Measurements from ENCODE around the gene METTL15. TPM values are rescaled to one million over a fixed set of nuclear protein-coding genes. Genes with fewer than 3 reads are reported as not detected.

The METTL15 gene
- total and polyA plus RNA-seq, 2 experiments from 2014 or later: 9.0 to 19.8 TPM

DNA sequence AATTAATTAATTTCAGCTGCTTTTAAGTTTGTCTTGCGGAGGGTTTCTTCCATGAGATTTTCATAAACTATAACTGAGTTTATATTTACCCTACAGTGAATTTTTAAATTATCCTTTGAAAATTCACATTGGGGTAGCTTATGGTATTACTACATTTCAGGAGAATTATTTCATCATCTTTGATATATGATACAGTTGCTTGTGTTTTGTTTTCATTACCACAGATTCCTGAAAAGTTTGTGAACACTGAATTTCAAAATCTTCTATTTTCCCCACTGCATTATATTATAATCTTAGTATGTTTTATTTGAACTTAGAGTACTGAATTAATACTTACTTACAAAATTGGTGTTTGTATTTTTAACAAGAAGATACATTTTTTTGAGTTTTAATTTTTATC is 24.4 kb downstream of the METTL15 start:
- H3K36me3 Mint-ChIP-seq (ENCODE audit: low read depth): peaks cover 47% of the 10 kb centered on the region
- H3K4me3 Mint-ChIP-seq: no peak overlapping the region
- peaks cover 39% of the 10 kb centered on the region for H3K9me3 Mint-ChIP-seq
- ATAC-seq (no peak), DNase-seq (ENCODE audit: low spot score) (no peak)
- H4K20me1 ChIP-seq (replicated peaks; ENCODE audit: insufficient read depth): no peaks in the 10 kb centered on the region
- H3F3A ChIP-seq (replicated peaks; ENCODE audit: low read depth): no peaks in the 10 kb centered on the region
- H3K27ac ChIP-seq (ENCODE audit: low read depth): no peak overlapping the region
- H2AFZ ChIP-seq: no peak overlapping the region
- no peak overlapping the region for H3K4me2 ChIP-seq
- H3K4me1 Mint-ChIP-seq: peaks cover 24% of the 10 kb centered on the region
- peaks cover 21% of the 10 kb centered on the region; the same call in 1 of the 2 replicates for H3K36me3 ChIP-seq (ENCODE audit: insufficient read depth)
- peaks cover 27% of the 10 kb centered on the region for H3K4me1 ChIP-seq (ENCODE audit: insufficient read depth)
- no peaks in the 10 kb centered on the region for H3K27me3 ChIP-seq (ENCODE audit: insufficient read depth)
- no peaks in the 10 kb centered on the region; the same call in 1 of the 2 replicates for H3K9me2 ChIP-seq (ENCODE audit: insufficient read depth)
- H3K79me2 ChIP-seq (replicated peaks; ENCODE audit: insufficient read depth): no peaks in the 10 kb centered on the region
- H3K27me3 Mint-ChIP-seq (ENCODE audit: insufficient read depth, low read depth, poor library complexity): peaks cover 2% of the 10 kb centered on the region
- TF ChIP-seq, protein P1, sequence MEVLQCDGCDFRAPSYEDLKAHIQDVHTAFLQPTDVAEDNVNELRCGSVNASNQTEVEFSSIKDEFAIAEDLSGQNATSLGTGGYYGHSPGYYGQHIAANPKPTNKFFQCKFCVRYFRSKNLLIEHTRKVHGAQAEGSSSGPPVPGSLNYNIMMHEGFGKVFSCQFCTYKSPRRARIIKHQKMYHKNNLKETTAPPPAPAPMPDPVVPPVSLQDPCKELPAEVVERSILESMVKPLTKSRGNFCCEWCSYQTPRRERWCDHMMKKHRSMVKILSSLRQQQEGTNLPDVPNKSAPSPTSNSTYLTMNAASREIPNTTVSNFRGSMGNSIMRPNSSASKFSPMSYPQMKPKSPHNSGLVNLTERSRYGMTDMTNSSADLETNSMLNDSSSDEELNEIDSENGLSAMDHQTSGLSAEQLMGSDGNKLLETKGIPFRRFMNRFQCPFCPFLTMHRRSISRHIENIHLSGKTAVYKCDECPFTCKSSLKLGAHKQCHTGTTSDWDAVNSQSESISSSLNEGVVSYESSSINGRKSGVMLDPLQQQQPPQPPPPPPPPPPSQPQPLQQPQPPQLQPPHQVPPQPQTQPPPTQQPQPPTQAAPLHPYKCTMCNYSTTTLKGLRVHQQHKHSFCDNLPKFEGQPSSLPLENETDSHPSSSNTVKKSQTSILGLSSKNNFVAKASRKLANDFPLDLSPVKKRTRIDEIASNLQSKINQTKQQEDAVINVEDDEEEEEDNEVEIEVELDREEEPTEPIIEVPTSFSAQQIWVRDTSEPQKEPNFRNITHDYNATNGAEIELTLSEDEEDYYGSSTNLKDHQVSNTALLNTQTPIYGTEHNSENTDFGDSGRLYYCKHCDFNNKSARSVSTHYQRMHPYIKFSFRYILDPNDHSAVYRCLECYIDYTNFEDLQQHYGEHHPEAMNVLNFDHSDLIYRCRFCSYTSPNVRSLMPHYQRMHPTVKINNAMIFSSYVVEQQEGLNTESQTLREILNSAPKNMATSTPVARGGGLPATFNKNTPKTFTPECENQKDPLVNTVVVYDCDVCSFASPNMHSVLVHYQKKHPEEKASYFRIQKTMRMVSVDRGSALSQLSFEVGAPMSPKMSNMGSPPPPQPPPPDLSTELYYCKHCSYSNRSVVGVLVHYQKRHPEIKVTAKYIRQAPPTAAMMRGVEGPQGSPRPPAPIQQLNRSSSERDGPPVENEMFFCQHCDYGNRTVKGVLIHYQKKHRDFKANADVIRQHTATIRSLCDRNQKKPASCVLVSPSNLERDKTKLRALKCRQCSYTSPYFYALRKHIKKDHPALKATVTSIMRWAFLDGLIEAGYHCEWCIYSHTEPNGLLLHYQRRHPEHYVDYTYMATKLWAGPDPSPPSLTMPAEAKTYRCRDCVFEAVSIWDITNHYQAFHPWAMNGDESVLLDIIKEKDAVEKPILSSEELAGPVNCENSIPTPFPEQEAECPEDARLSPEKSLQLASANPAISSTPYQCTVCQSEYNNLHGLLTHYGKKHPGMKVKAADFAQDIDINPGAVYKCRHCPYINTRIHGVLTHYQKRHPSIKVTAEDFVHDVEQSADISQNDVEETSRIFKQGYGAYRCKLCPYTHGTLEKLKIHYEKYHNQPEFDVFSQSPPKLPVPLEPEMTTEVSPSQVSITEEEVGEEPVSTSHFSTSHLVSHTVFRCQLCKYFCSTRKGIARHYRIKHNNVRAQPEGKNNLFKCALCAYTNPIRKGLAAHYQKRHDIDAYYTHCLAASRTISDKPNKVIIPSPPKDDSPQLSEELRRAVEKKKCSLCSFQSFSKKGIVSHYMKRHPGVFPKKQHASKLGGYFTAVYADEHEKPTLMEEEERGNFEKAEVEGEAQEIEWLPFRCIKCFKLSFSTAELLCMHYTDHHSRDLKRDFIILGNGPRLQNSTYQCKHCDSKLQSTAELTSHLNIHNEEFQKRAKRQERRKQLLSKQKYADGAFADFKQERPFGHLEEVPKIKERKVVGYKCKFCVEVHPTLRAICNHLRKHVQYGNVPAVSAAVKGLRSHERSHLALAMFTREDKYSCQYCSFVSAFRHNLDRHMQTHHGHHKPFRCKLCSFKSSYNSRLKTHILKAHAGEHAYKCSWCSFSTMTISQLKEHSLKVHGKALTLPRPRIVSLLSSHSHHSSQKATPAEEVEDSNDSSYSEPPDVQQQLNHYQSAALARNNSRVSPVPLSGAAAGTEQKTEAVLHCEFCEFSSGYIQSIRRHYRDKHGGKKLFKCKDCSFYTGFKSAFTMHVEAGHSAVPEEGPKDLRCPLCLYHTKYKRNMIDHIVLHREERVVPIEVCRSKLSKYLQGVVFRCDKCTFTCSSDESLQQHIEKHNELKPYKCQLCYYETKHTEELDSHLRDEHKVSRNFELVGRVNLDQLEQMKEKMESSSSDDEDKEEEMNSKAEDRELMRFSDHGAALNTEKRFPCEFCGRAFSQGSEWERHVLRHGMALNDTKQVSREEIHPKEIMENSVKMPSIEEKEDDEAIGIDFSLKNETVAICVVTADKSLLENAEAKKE (CRISPR knock-in tag; IDR thresholded peaks at IDR 0.05): no peak
- TF ChIP-seq EZH2 (IDR thresholded peaks at IDR 0.05; ENCODE audit: low read depth, unreplicated experiment) (no peak), JUNB (IDR thresholded peaks at IDR 0.05; ENCODE audit: unreplicated experiment) (no peak), POLR2AphosphoS5 (IDR thresholded peaks at IDR 0.05; ENCODE audit: low read depth) (no peak), NANOG (IDR thresholded peaks at IDR 0.05; ENCODE audit: borderline replicate concordance) (no peak), EZH2phosphoT487 (IDR thresholded peaks at IDR 0.05; ENCODE audit: unreplicated experiment) (no peak), ZNF331 (CRISPR knock-in tag; IDR thresholded peaks at IDR 0.05; ENCODE audit: low read depth) (no peak), ZNF114 (CRISPR knock-in tag; IDR thresholded peaks at IDR 0.05) (no peak), STAT1 (IDR thresholded peaks at IDR 0.05; ENCODE audit: unreplicated experiment) (no peak), CREB1 (CRISPR knock-in tag; IDR thresholded peaks at IDR 0.05; ENCODE audit: low read depth) (no peak)
- TF ChIP-seq, protein P2, sequence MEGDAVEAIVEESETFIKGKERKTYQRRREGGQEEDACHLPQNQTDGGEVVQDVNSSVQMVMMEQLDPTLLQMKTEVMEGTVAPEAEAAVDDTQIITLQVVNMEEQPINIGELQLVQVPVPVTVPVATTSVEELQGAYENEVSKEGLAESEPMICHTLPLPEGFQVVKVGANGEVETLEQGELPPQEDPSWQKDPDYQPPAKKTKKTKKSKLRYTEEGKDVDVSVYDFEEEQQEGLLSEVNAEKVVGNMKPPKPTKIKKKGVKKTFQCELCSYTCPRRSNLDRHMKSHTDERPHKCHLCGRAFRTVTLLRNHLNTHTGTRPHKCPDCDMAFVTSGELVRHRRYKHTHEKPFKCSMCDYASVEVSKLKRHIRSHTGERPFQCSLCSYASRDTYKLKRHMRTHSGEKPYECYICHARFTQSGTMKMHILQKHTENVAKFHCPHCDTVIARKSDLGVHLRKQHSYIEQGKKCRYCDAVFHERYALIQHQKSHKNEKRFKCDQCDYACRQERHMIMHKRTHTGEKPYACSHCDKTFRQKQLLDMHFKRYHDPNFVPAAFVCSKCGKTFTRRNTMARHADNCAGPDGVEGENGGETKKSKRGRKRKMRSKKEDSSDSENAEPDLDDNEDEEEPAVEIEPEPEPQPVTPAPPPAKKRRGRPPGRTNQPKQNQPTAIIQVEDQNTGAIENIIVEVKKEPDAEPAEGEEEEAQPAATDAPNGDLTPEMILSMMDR (conservative IDR thresholded peaks at IDR 0.05; ENCODE audit: low read depth in 2 of 2): no peak
- TF ChIP-seq, protein P3, sequence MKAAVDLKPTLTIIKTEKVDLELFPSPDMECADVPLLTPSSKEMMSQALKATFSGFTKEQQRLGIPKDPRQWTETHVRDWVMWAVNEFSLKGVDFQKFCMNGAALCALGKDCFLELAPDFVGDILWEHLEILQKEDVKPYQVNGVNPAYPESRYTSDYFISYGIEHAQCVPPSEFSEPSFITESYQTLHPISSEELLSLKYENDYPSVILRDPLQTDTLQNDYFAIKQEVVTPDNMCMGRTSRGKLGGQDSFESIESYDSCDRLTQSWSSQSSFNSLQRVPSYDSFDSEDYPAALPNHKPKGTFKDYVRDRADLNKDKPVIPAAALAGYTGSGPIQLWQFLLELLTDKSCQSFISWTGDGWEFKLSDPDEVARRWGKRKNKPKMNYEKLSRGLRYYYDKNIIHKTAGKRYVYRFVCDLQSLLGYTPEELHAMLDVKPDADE (IDR thresholded peaks at IDR 0.05): no peak
- TF ChIP-seq, protein P4, sequence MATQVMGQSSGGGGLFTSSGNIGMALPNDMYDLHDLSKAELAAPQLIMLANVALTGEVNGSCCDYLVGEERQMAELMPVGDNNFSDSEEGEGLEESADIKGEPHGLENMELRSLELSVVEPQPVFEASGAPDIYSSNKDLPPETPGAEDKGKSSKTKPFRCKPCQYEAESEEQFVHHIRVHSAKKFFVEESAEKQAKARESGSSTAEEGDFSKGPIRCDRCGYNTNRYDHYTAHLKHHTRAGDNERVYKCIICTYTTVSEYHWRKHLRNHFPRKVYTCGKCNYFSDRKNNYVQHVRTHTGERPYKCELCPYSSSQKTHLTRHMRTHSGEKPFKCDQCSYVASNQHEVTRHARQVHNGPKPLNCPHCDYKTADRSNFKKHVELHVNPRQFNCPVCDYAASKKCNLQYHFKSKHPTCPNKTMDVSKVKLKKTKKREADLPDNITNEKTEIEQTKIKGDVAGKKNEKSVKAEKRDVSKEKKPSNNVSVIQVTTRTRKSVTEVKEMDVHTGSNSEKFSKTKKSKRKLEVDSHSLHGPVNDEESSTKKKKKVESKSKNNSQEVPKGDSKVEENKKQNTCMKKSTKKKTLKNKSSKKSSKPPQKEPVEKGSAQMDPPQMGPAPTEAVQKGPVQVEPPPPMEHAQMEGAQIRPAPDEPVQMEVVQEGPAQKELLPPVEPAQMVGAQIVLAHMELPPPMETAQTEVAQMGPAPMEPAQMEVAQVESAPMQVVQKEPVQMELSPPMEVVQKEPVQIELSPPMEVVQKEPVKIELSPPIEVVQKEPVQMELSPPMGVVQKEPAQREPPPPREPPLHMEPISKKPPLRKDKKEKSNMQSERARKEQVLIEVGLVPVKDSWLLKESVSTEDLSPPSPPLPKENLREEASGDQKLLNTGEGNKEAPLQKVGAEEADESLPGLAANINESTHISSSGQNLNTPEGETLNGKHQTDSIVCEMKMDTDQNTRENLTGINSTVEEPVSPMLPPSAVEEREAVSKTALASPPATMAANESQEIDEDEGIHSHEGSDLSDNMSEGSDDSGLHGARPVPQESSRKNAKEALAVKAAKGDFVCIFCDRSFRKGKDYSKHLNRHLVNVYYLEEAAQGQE (IDR thresholded peaks at IDR 0.05; ENCODE audit: unreplicated experiment): no peak
- 0 out of 2 replicates have a peak overlapping the region, but pooled peaks have one; percentile 40 for H3K27ac Mint-ChIP-seq
- H3K4me3 ChIP-seq: no peak overlapping the region

Data from GM23338 (cell line).